IMR-90 (cell line): ENCODE measurements around the gene MYH16. TPM values are rescaled to one million over a fixed set of nuclear protein-coding genes. Genes with fewer than 3 reads are reported as not detected.

ENCODE experiments used
- ATAC-seq: fragments of 200-7000 bp; cut with Tn5 transposase; 2 replicates; pipeline ENCODE4 v1.9.1; 2020; ENCODE audit warnings: low read depth, mild to moderate bottlenecking, moderate library complexity
- BruUV-seq: library from RNA; stranded (reverse); fragments of 400-500 nt; replicated peaks from 2 replicates; lab custom pipeline; 2021; lab: Mats Ljungman, UMichigan
- CTCF ChIA-PET: fragments of 300-600 bp; formaldehyde crosslinking; extraction: SDS; loops from one replicate; lab custom pipeline; 2021; ENCODE audit warnings: antibody characterized with exemption; lab: Yijun Ruan, JAX
- POLR2A ChIA-PET: fragments of 300-600 bp; sonication (Branson Sonifier 250); formaldehyde crosslinking; loops from one replicate; lab custom pipeline; 2022; ENCODE audit warnings: antibody characterized with exemption; ENCODE audit not compliant: unreplicated experiment; lab: Charles Lee
- DNase-seq: peaks from one replicate; pipeline ENCODE4 v3.0.0; 2013
- H2AFZ ChIP-seq: replicated peaks from 2 replicates; pipeline ENCODE3; 2013; ENCODE audit warnings: low read length, mild to moderate bottlenecking; ENCODE audit not compliant: poor library complexity
- H2AK5ac ChIP-seq: 2 replicates; pipeline ENCODE4 v1.6.1; 2013; ENCODE audit warnings: low read depth, low read length, inconsistent platforms
- H2AK9ac ChIP-seq: replicated peaks from 2 replicates; pipeline ENCODE3; 2013; ENCODE audit warnings: mild to moderate bottlenecking, low read depth, low read length, moderate library complexity; ENCODE audit not compliant: poor library complexity
- H2BK120ac ChIP-seq: 2 replicates; pipeline ENCODE4 v1.6.1; 2013; ENCODE audit warnings: low read depth, low read length, inconsistent platforms
- H2BK15ac ChIP-seq: 3 replicates; pipeline ENCODE4 v1.6.1; 2013; ENCODE audit warnings: low read depth, low read length, inconsistent platforms
- H2BK20ac ChIP-seq: 2 replicates; pipeline ENCODE4 v1.6.1; 2013; ENCODE audit warnings: low read depth, mild to moderate bottlenecking, inconsistent platforms, low read length, moderate library complexity
- H2BK5ac ChIP-seq: 2 replicates; pipeline ENCODE4 v1.6.1; 2013; ENCODE audit warnings: mild to moderate bottlenecking, low read depth, low read length, inconsistent platforms; ENCODE audit not compliant: poor library complexity, severe bottlenecking
- H3K14ac ChIP-seq: replicated peaks from 2 replicates; pipeline ENCODE4 v1.6.1; 2013; ENCODE audit warnings: low read depth, low read length, inconsistent platforms
- H3K18ac ChIP-seq: 2 replicates; pipeline ENCODE4 v1.6.1; 2013; ENCODE audit warnings: low read depth, low read length, control low read depth
- H3K23ac ChIP-seq: 2 replicates; pipeline ENCODE4 v1.6.1; 2013; ENCODE audit warnings: low read depth, low read length, inconsistent platforms
- H3K27ac ChIP-seq: 2 replicates; pipeline ENCODE4 v1.5.1; 2013; ENCODE audit warnings: mild to moderate bottlenecking, control low read depth, low read length; ENCODE audit not compliant: insufficient read depth
- H3K27me3 ChIP-seq: 2 replicates; pipeline ENCODE4 v1.6.1; 2013; ENCODE audit warnings: low read length; ENCODE audit not compliant: control insufficient read depth, insufficient read depth
- H3K36me3 ChIP-seq: 2 replicates; pipeline ENCODE4 v1.6.1; 2013; ENCODE audit warnings: low read length, mixed read lengths; ENCODE audit not compliant: control insufficient read depth, insufficient read depth
- H3K4ac ChIP-seq: 2 replicates; pipeline ENCODE4 v1.6.1; 2013; ENCODE audit warnings: low read depth, low read length, inconsistent platforms
- H3K4me1 ChIP-seq: 2 replicates; pipeline ENCODE4 v1.6.1; 2013; ENCODE audit warnings: low read length, mixed read lengths; ENCODE audit not compliant: control insufficient read depth, insufficient read depth
- H3K4me2 ChIP-seq: 2 replicates; pipeline ENCODE4 v1.6.1; 2013; ENCODE audit warnings: low read depth, mild to moderate bottlenecking, control low read depth, low read length, moderate library complexity
- H3K4me3 ChIP-seq: 2 replicates; pipeline ENCODE4 v1.5.1; 2013; ENCODE audit warnings: low read depth, mild to moderate bottlenecking, control low read depth, low read length, moderate library complexity; ENCODE audit not compliant: insufficient read depth
- H3K56ac ChIP-seq: 2 replicates; pipeline ENCODE4 v1.6.1; 2013; ENCODE audit warnings: low read length, inconsistent platforms; ENCODE audit not compliant: insufficient read depth; ENCODE audit errors: extremely low read depth
- H3K79me1 ChIP-seq, 2 experiments: 2 replicates each; pipeline ENCODE4 v1.6.1; 2013; ENCODE audit warnings: low read length in 2 of 2, inconsistent platforms in 1 of 2, low read depth in 1 of 2
- H3K9ac ChIP-seq: 2 replicates; pipeline ENCODE4 v1.6.1; 2013; ENCODE audit warnings: low read depth, low read length, control low read depth
- H3K9me1 ChIP-seq: 2 replicates; pipeline ENCODE4 v1.6.1; 2013; ENCODE audit warnings: low read length, inconsistent platforms; ENCODE audit not compliant: insufficient read depth
- H3K9me3 ChIP-seq: 2 replicates; pipeline ENCODE4 v1.6.1; 2013; ENCODE audit warnings: low read length; ENCODE audit not compliant: control insufficient read depth, insufficient read depth
- H4K20me1 ChIP-seq: 2 replicates; pipeline ENCODE4 v1.6.1; 2013; ENCODE audit warnings: low read length, inconsistent platforms; ENCODE audit not compliant: insufficient read depth
- H4K5ac ChIP-seq: 2 replicates; pipeline ENCODE4 v1.6.1; 2013; ENCODE audit warnings: mild to moderate bottlenecking, low read depth, low read length, control low read depth
- H4K8ac ChIP-seq, 2 experiments: 2 replicates each; pipeline ENCODE4 v1.6.1; 2013; ENCODE audit warnings: low read depth in 2 of 2, low read length in 2 of 2, control low read depth in 1 of 2, inconsistent platforms in 1 of 2
- H4K91ac ChIP-seq: 2 replicates; pipeline ENCODE4 v1.6.1; 2013; ENCODE audit warnings: low read depth, low read length, inconsistent platforms; ENCODE audit not compliant: insufficient read depth
- FOS ChIP-seq: fragments of 150-350 bp; IDR thresholded peaks from 2 replicates; pipeline ENCODE4 v1.6.1; 2016; ENCODE audit warnings: low read depth, low read length
- RFX5 ChIP-seq: IDR thresholded peaks from 2 replicates; pipeline ENCODE4 v1.8.0; 2012; ENCODE audit warnings: low read depth, mild to moderate bottlenecking, low read length, moderate library complexity
- WGBS, 2 experiments: methylation state at CpG; one replicate each; pipeline versions ENCODE4 v1.1.5 to v1.1.7; 2013; ENCODE audit warnings: missing lambda C conversion rate in 2 of 2; ENCODE audit not compliant: insufficient read length in 1 of 2; ENCODE audit errors: extremely low coverage in 2 of 2; 5-methylcytosine and 5-hydroxymethylcytosine counted together
- dilution Hi-C: fragments of 300-500 bp; cut with HindIII; formaldehyde crosslinking; loops from one replicate; pipeline ENCODE4 v1.14.3; 2018; ENCODE audit warnings: low sequenced_read_pairs; ENCODE audit not compliant: unreplicated experiment
- in situ Hi-C: fragments of 300-500 bp; cut with MboI; formaldehyde crosslinking; loops from 3 replicates; pipeline ENCODE4 v1.14.3; 2019; ENCODE audit warnings: low sequenced_read_pairs, inconsistent platforms, mixed read lengths
- intact Hi-C: fragments of 100-400 bp; cut with micrococcal nuclease; formaldehyde crosslinking; loops from 2 replicates; pipeline ENCODE4 v1.10.0; 2022
- polyA plus RNA-seq, 3 experiments: library from polyadenylated mRNA; depleted of rRNA; stranded (reverse); fragments of >200 nt; gene quantifications; 2 replicates each; pipeline ENCODE4 v1.2.3, GENCODE V29; 2012; ENCODE audit warnings: low replicate concordance in 1 of 3
- total RNA-seq: library from RNA; depleted of rRNA; stranded (reverse); fragments of >200 nt; gene quantifications from 2 replicates; pipeline ENCODE4 v1.2.3, GENCODE V29; 2012; rRNA removed

Gene MYH16
- total and polyA plus RNA-seq, 2 of the 4 experiments (the other 2 are of a cell fraction): 0.09 to 0.18 TPM

DNA sequence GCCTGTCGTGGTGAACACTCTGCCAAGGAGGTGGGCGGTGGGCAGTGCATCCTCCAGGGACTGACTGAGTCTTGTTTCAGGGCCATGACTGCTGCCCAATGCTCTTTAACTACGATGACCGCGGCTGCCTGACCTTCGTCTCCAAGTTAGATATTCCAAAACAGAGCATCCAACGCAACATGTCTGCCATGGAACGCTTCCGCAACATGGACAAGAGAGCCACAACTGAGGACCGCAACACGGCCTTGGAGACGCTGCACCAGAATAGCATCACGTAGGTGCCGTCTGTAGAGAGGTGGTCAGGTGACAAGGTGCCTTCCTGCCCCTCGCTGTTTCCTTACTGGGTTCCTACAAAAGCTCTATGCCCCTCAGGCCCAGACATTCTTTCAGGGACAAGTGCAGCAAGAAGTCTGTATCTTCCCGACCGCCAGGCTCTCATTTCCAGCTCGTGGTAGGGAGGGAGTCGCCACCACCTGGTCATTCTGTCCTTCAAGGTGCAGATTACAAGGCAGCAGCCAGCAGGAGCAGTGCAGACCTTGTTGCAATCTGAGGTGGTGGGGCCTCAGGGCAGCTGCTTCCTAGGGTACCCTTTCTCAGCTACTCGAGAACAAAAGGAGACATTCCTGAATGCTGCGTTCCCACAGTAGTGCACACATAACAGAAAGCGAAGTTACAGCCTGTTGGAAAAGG, 87.0 kb downstream of the MYH16 start:
- no peak overlapping the region for H3K27ac ChIP-seq
- no peak overlapping the region for H2BK15ac ChIP-seq

More for the DNA sequence above, 87.0 kb downstream of the MYH16 start:
- Histone ChIP-seq H3K23ac (no peak overlapping the region), H2BK5ac (no peak overlapping the region), H3K36me3 (peaks cover 45% of the 10 kb centered on the region), H3K9me1 (peaks cover 9% of the 10 kb centered on the region), H3K56ac (no peak overlapping the region), H4K91ac (no peak overlapping the region), H3K27me3 (no peaks in the 10 kb centered on the region), H2BK120ac (no peak overlapping the region), H4K5ac (no peak overlapping the region), H3K18ac (no peak overlapping the region), H2AK5ac (no peak overlapping the region), H3K4me1 (peaks cover 2% of the 10 kb centered on the region; the same call in 1 of the 2 replicates), H3K9ac (no peak overlapping the region), H3K14ac (no peak overlapping the region), H3K4ac (no peak overlapping the region), H3K79me1 (peaks cover 10 to 30% of the 10 kb centered on the region in 2 experiments), H3K4me3 (no peak overlapping the region), H2AFZ (no peak overlapping the region), H4K8ac (no peak overlapping the region), H3K4me2 (no peak overlapping the region), H3K9me3 (no peaks in the 10 kb centered on the region), H2BK20ac (no peak overlapping the region), H4K20me1 (peaks cover 20% of the 10 kb centered on the region), H2AK9ac (no peak overlapping the region)
- intact Hi-C loops: no loop called here
- in situ Hi-C loops: no loop called here
- no peak for TF ChIP-seq RFX5
- TF ChIP-seq FOS: no peak
- BruUV-seq: no TSS peak
- CTCF ChIA-PET: interaction anchor here (0.6 kb wide), 1 partner anchor 63 kb away, joined by 4 read pairs; no protein-coding TSS in a partner anchor
- DNase-seq: no peak
- POLR2A ChIA-PET: no interaction called here
- no peak for ATAC-seq
- WGBS, 2 experiments: 95% methylated on average over 15 of the region's 22 CpGs; no CpG with 5 or more reads in 1 of the 2 experiments
- dilution Hi-C loops: no loop called here

Other genes starting within 250 kb of the MYH16 start
- 20.3 and 21.7 TPM in 2 replicates for gene SMURF1, start 128.7 kb upstream of the MYH16 start, total RNA-seq
- gene SMURF1, start 128.7 kb upstream of the MYH16 start, polyA plus RNA-seq (2012; rRNA removed): 13.3 and 13.4 TPM in 2 replicates
- gene KPNA7, start 64.7 kb upstream of the MYH16 start, total RNA-seq: not detected in 2 replicates
- not detected in 2 replicates for gene KPNA7, start 64.7 kb upstream of the MYH16 start, polyA plus RNA-seq (2012; rRNA removed)
- 321 and 327 TPM in 2 replicates for gene ARPC1A, start 53.1 kb downstream of the MYH16 start, total RNA-seq
- gene ARPC1A, start 53.1 kb downstream of the MYH16 start, polyA plus RNA-seq (2012; rRNA removed): 253 and 260 TPM in 2 replicates
- 243 and 351 TPM in 2 replicates for gene ARPC1B, start 101.9 kb downstream of the MYH16 start, total RNA-seq
- 488 and 548 TPM in 2 replicates for gene ARPC1B, start 101.9 kb downstream of the MYH16 start, polyA plus RNA-seq (2012; rRNA removed)
- gene PDAP1, start 135.8 kb downstream of the MYH16 start, total RNA-seq: 40.3 and 124 TPM in 2 replicates
- 123 and 193 TPM in 2 replicates for gene PDAP1, start 135.8 kb downstream of the MYH16 start, polyA plus RNA-seq (2012; rRNA removed)
- gene BUD31, start 136.1 kb downstream of the MYH16 start, total RNA-seq: 72.6 and 111 TPM in 2 replicates
- 94.2 and 97.2 TPM in 2 replicates for gene BUD31, start 136.1 kb downstream of the MYH16 start, polyA plus RNA-seq (2012; rRNA removed)
- 2.2 and 2.8 TPM in 2 replicates for gene PTCD1, start 166.0 kb downstream of the MYH16 start, total RNA-seq
- 4.0 and 4.7 TPM in 2 replicates for gene PTCD1, start 166.0 kb downstream of the MYH16 start, polyA plus RNA-seq (2012; rRNA removed)
- 23.8 and 23.9 TPM in 2 replicates for gene CPSF4, start 166.1 kb downstream of the MYH16 start, total RNA-seq
- 38.5 and 44.9 TPM in 2 replicates for gene CPSF4, start 166.1 kb downstream of the MYH16 start, polyA plus RNA-seq (2012; rRNA removed)
- gene ATP5MF, start 193.3 kb downstream of the MYH16 start, total RNA-seq: 559 and 1,184 TPM in 2 replicates
- 1,472 and 2,029 TPM in 2 replicates for gene ATP5MF, start 193.3 kb downstream of the MYH16 start, polyA plus RNA-seq (2012; rRNA removed)
- gene ZNF789, start 200.1 kb downstream of the MYH16 start, total RNA-seq: 4.2 and 4.8 TPM in 2 replicates
- gene ZNF789, start 200.1 kb downstream of the MYH16 start, polyA plus RNA-seq (2012; rRNA removed): 7.4 and 8.9 TPM in 2 replicates
- gene ZNF394, start 227.4 kb downstream of the MYH16 start, total RNA-seq: 22.8 and 24.7 TPM in 2 replicates
- gene ZNF394, start 227.4 kb downstream of the MYH16 start, polyA plus RNA-seq (2012; rRNA removed): 10.7 and 10.9 TPM in 2 replicates
- 15.8 and 16.3 TPM in 2 replicates for gene ZKSCAN5, start 231.8 kb downstream of the MYH16 start, total RNA-seq
- 5.4 and 5.5 TPM in 2 replicates for gene ZKSCAN5, start 231.8 kb downstream of the MYH16 start, polyA plus RNA-seq (2012; rRNA removed)